Common myeloid progenitor, CD34-positive (primary cell): ENCODE data around the gene REEP1.

Experiments used
- CTCF ChIA-PET: fragments of 350-600 bp; sonication (Branson Sonifier 250); formaldehyde crosslinking; loops from one replicate; lab custom pipeline; 2021; ENCODE audit warnings: antibody characterized with exemption; lab: Charles Lee
- POLR2A ChIA-PET: fragments of 350-600 bp; sonication (Branson Sonifier 250); formaldehyde crosslinking; loops from one replicate; lab custom pipeline; 2021; ENCODE audit warnings: antibody characterized with exemption; lab: Charles Lee
- DNase-seq, 3 donors: peaks; one replicate each; pipeline versions ENCODE4 v3.0.0 to v3.0.0-alpha.2; 2013
- H3K27ac ChIP-seq, 2 experiments: 1 replicate in 1 of 2; 2 replicates in 1 of 2; pipeline ENCODE4 v1.7.0; 2013; ENCODE audit warnings: inconsistent platforms in 2 of 2, low read length in 2 of 2, mild to moderate bottlenecking in 2 of 2, low read depth in 1 of 2, moderate library complexity in 1 of 2; ENCODE audit not compliant: severe bottlenecking in 2 of 2, insufficient read depth in 1 of 2, poor library complexity in 1 of 2
- H3K27me3 ChIP-seq, 5 experiments: replicated peaks in 2 of 5; 1 replicate in 3 of 5; 2 replicates in 2 of 5; pipeline versions ENCODE4 v1.6.1 to v1.7.0; 2013; ENCODE audit warnings: low read length in 4 of 5, mild to moderate bottlenecking in 2 of 5, moderate library complexity in 2 of 5, inconsistent platforms in 1 of 5; ENCODE audit not compliant: insufficient read depth in 5 of 5, control insufficient read depth in 4 of 5
- H3K36me3 ChIP-seq, 4 experiments: 1 replicate in 2 of 4; 2 replicates in 2 of 4; pipeline versions ENCODE4 v1.6.1 to v1.7.0; 2013; ENCODE audit warnings: low read length in 3 of 4, control low read depth in 1 of 4, mild to moderate bottlenecking in 1 of 4; ENCODE audit not compliant: control insufficient read depth in 4 of 4, insufficient read depth in 4 of 4
- H3K4me1 ChIP-seq, 4 experiments: 1 replicate in 3 of 4; 2 replicates in 1 of 4; pipeline versions ENCODE4 v1.6.1 to v1.7.1; 2013; ENCODE audit warnings: low read length in 3 of 4, mild to moderate bottlenecking in 3 of 4, control low read depth in 1 of 4, inconsistent platforms in 1 of 4, moderate library complexity in 1 of 4; ENCODE audit not compliant: control insufficient read depth in 4 of 4, insufficient read depth in 4 of 4; ENCODE audit errors: control extremely low read depth in 1 of 4
- H3K4me3 ChIP-seq, 7 experiments: 1 replicate in 4 of 7; 2 replicates in 3 of 7; pipeline versions ENCODE4 v1.5.1 to v1.7.0; 2013; ENCODE audit warnings: mild to moderate bottlenecking in 7 of 7, low read length in 6 of 7, moderate library complexity in 6 of 7, inconsistent platforms in 2 of 7, low read depth in 2 of 7, control low read depth in 1 of 7; ENCODE audit not compliant: insufficient read depth in 4 of 7, control insufficient read depth in 1 of 7; ENCODE audit errors: extremely low read depth in 1 of 7
- H3K9me3 ChIP-seq, 5 experiments: 1 replicate in 4 of 5; 2 replicates in 1 of 5; pipeline versions ENCODE4 v1.6.1 to v1.7.1; 2013; ENCODE audit warnings: low read length in 4 of 5, mild to moderate bottlenecking in 2 of 5, inconsistent platforms in 1 of 5, low read depth in 1 of 5, moderate library complexity in 1 of 5; ENCODE audit not compliant: control insufficient read depth in 4 of 5, insufficient read depth in 2 of 5; ENCODE audit errors: control extremely low read depth in 1 of 5
- WGBS: methylation state at CpG from one replicate; pipeline ENCODE4 v1.1.5; 2013; ENCODE audit not compliant: insufficient coverage; 5-methylcytosine and 5-hydroxymethylcytosine counted together

Gene REEP1

DNA sequence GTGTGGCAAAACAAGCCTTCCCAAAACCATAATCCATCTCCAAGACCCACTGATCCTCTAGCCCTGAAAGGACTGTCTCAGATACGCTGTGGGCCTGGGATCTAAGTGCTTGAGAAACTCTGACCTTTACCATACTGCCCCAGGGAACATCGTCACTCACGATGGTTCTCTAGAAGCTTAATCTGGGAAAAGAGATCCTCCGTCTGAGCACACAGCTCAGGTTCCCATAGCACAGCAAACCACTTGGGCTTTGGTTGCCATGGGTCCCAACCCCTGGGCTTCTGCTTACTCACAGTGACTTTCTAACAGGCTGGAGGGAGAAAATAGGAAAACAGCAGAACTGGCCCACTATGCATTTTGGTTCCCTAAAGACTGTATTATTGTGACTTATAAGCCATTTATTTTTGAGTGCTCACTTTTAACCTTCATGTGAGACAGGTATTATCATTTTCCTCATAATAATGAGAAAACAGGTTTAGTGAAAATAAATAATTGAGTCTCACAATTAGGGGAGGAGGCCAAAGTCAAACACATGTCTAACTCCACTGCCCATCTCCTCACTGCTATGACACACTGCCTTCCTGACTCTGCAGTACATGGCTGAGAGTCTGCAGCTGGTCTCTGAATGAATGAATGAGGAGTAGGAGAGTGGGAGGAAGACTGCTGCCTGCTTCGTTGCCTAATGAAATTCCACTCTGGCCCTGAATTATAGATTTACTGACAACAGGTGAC lies 46.7 kb downstream of the REEP1 start:
- ChIA-PET POLR2A (no interaction called here), CTCF (no interaction called here)
- Histone ChIP-seq H3K27ac (no peak overlapping the region), H3K36me3 (no peaks in the 10 kb centered on the region), H3K4me3 (no peak overlapping the region), H3K27me3 (peaks cover 0 to 12% (median 3%) of the 10 kb centered on the region in 5 experiments), H3K4me1 (no peaks in the 10 kb centered on the region), H3K9me3 (no peaks in the 10 kb centered on the region)
- DNase-seq, result no peak
- 90% methylated on average over 5 of the region's 5 CpGs for WGBS

GRCh38 chr2:86286516-86286915 lies 50.9 kb downstream of the REEP1 start:
- peaks cover 0 to 8% (median 5%) of the 10 kb centered on the region in 5 experiments for H3K27me3 ChIP-seq
- H3K27ac ChIP-seq, result no peak overlapping the region
- no peaks in the 10 kb centered on the region for H3K4me1 ChIP-seq
- 94% methylated on average over 2 of the region's 3 CpGs for WGBS
- no peak overlapping the region for H3K4me3 ChIP-seq
- no peaks in the 10 kb centered on the region for H3K9me3 ChIP-seq
- no peaks in the 10 kb centered on the region for H3K36me3 ChIP-seq
- ChIA-PET CTCF (interaction anchor here (1.8 kb wide), 1 partner anchor 12 kb away, joined by 4 read pairs; no protein-coding TSS in a partner anchor), POLR2A (no interaction called here)
- no peak for DNase-seq

DNA sequence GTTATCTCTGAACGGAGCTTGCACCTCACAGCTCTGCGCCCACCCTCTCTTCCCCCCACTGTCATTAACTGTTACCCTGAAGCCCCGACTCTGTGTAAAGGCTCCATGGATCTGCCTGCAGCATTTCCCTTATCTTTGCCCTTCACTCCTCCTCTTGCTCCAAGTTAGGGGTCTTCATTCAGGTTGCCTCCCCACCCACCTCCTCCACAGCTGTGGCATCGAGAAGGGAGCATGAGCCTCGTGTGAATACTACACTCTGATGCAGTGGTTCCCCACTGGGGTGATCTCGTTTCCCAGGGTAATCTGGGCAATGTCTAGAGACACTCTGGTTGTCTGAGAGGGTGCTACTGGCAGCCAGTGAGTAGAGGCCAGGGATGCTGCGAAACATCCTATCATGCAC lies 51.4 kb downstream of the REEP1 start:
- ChIA-PET CTCF (no interaction called here), POLR2A (no interaction called here)
- Histone ChIP-seq H3K4me3 (no peak overlapping the region), H3K4me1 (no peaks in the 10 kb centered on the region), H3K27ac (no peak overlapping the region), H3K9me3 (no peaks in the 10 kb centered on the region), H3K27me3 (peaks cover 0 to 11% (median 3%) of the 10 kb centered on the region in 5 experiments), H3K36me3 (no peaks in the 10 kb centered on the region)
- WGBS, result 85% methylated on average over 4 of the region's 7 CpGs
- no peak for DNase-seq

DNA sequence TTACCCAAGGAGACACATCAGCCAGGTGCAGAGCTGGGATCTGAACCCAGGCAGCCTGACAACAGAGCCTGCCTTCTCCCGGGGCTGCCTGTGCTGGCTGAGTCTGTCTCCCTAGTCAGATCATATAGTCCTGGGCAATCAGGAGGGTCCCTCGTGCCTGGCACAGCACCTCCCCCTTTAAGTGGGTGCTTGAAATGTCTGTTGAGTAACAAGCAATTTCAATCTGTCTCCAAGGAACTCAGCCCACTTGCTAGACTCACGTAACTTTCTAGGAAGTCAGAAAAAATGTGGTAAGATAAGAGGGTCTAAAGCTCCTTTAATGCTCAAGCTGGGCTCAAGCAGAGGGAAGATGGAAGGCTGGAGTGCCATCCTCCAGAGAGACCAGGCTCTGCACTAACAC lies 51.9 kb downstream of the REEP1 start:
- WGBS, result no CpG with 5 or more reads among the region's 3 CpGs
- DNase-seq, result no peak
- no peaks in the 10 kb centered on the region for H3K4me1 ChIP-seq
- H3K36me3 ChIP-seq, result no peaks in the 10 kb centered on the region
- ChIA-PET CTCF (no interaction called here), POLR2A (no interaction called here)
- no peak overlapping the region for H3K27ac ChIP-seq
- no peak overlapping the region for H3K4me3 ChIP-seq
- H3K9me3 ChIP-seq, result no peaks in the 10 kb centered on the region
- peaks cover 0 to 15% (median 3%) of the 10 kb centered on the region in 5 experiments for H3K27me3 ChIP-seq

DNA sequence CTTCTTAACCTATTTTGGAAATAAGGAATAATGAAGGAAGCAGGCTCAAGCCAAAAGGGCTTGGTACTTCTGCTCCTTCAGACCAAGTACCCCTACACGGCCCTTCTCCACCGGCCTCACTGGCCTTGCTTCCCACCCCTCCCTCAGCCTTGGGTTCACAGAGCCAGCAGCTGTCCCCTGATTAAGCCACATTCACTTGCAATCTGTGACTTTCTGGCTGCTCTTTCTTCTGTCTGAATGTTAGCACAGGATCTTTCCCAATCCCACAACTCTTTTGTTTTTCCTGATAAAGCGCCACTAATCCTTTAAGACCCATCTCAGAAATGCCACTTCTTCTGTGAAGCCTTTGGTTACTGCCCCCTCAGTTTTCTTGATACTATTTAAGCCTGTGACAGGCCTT lies 52.4 kb downstream of the REEP1 start:
- H3K27ac ChIP-seq, result no peak overlapping the region
- H3K27me3 ChIP-seq, result peaks cover 0 to 15% (median 3%) of the 10 kb centered on the region in 5 experiments
- H3K4me3 ChIP-seq, result no peak overlapping the region
- DNase-seq, result no peak
- ChIA-PET CTCF (no interaction called here), POLR2A (no interaction called here)
- no peaks in the 10 kb centered on the region for H3K4me1 ChIP-seq
- no peaks in the 10 kb centered on the region for H3K9me3 ChIP-seq
- 91% methylated on average over 3 of the region's 3 CpGs for WGBS
- no peaks in the 10 kb centered on the region for H3K36me3 ChIP-seq

GRCh38 chr2:86284401-86284841 lies 53.0 kb downstream of the REEP1 start:
- H3K27me3 ChIP-seq, result peaks cover 0 to 15% (median 3%) of the 10 kb centered on the region in 5 experiments
- H3K4me1 ChIP-seq, result no peaks in the 10 kb centered on the region
- H3K36me3 ChIP-seq, result no peaks in the 10 kb centered on the region
- CTCF ChIA-PET, result no interaction called here
- no peaks in the 10 kb centered on the region for H3K9me3 ChIP-seq
- DNase-seq, result no peak
- POLR2A ChIA-PET, result no interaction called here
- WGBS, result 91% methylated on average over 11 of the region's 12 CpGs
- no peak overlapping the region for H3K27ac ChIP-seq
- no peak overlapping the region for H3K4me3 ChIP-seq

DNA sequence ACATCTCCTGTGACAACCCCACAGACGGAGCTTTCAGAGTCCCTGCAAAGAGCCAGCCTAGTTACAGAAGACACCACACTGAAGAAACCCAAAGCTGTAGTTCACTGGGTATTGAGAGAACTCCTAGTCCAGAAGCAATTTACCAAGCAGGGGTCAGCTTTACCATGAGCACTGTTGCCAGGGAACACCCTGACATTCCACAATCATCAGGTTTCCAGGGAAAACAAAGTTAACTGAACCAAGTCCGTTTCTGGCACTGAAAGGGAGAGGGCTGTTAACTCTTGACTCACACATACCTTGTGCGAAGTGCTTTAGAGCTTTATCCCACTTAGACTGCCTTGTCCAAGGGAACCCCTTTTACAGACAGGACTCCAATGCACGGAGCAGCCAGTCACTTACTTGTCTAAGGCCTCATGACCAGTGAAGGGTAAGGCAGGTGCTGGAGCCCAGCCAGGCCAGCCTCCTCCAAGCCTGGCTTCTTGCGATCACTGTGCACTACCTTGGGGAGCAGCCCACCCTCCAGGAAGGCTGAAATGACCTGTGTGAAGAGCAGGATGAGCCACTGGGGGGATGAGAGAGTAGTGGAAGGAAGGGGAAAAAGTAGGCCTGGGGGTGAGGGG lies 53.9 kb downstream of the REEP1 start:
- ChIA-PET POLR2A (no interaction called here), CTCF (interaction anchor here (0.8 to 1.6 kb wide), 3 partner anchors 14 to 63 kb away, joined by 3 read pairs; no protein-coding TSS in a partner anchor)
- no peaks in the 10 kb centered on the region for H3K4me1 ChIP-seq
- no peak for DNase-seq
- H3K9me3 ChIP-seq, result no peaks in the 10 kb centered on the region
- H3K27ac ChIP-seq, result no peak overlapping the region
- H3K4me3 ChIP-seq, result no peak overlapping the region
- 94% methylated on average over 5 of the region's 5 CpGs for WGBS
- H3K27me3 ChIP-seq, result peaks cover 0 to 15% (median 3%) of the 10 kb centered on the region in 5 experiments
- no peaks in the 10 kb centered on the region for H3K36me3 ChIP-seq
